ENCODE measurements around the gene FKRP.
"Not testable (repeated sequence)": the region's sequence is repeated elsewhere in the genome, so short reads cannot be mapped to it uniquely, and the experiment has no call there.

Gene FKRP

GRCh38 chr19:46759206-46759605 is 13.3 kb downstream of the FKRP start:
- Histone ChIP-seq H2AFZ (no peak overlapping the region), H3K4me1 (no peaks in the 10 kb centered on the region), H3K4me2 (ENCODE audit: low read length) (no peak overlapping the region), H3K36me3 (ENCODE audit: control insufficient read depth, insufficient read depth, low read length) (no peaks in the 10 kb centered on the region), H3K79me2 (no peaks in the 10 kb centered on the region), H3K9ac (no peak overlapping the region), H3K9me3 (ENCODE audit: control insufficient read depth, low read length) (no peaks in the 10 kb centered on the region), H3K4me3 (ENCODE audit: low read depth, low read length) (no peak overlapping the region), H3K27ac (no peak overlapping the region), H3K27me3 (ENCODE audit: control insufficient read depth, insufficient read depth, low read length) (no peaks in the 10 kb centered on the region)
- TF ChIP-seq, protein P1, sequence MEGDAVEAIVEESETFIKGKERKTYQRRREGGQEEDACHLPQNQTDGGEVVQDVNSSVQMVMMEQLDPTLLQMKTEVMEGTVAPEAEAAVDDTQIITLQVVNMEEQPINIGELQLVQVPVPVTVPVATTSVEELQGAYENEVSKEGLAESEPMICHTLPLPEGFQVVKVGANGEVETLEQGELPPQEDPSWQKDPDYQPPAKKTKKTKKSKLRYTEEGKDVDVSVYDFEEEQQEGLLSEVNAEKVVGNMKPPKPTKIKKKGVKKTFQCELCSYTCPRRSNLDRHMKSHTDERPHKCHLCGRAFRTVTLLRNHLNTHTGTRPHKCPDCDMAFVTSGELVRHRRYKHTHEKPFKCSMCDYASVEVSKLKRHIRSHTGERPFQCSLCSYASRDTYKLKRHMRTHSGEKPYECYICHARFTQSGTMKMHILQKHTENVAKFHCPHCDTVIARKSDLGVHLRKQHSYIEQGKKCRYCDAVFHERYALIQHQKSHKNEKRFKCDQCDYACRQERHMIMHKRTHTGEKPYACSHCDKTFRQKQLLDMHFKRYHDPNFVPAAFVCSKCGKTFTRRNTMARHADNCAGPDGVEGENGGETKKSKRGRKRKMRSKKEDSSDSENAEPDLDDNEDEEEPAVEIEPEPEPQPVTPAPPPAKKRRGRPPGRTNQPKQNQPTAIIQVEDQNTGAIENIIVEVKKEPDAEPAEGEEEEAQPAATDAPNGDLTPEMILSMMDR (IDR thresholded peaks at IDR 0.05) = no peak

GRCh38 chr19:46759817-46760333 is 14.0 kb downstream of the FKRP start:
- no peaks in the 10 kb centered on the region for H3K79me2 ChIP-seq
- H2AFZ ChIP-seq = no peak overlapping the region
- no peak overlapping the region for H3K9ac ChIP-seq
- no peaks in the 10 kb centered on the region for H3K4me1 ChIP-seq
- H3K9me3 ChIP-seq (ENCODE audit: control insufficient read depth, low read length) = no peaks in the 10 kb centered on the region
- TF ChIP-seq, protein P1 (IDR thresholded peaks at IDR 0.05) = no peak
- H3K4me2 ChIP-seq (ENCODE audit: low read length) = no peak overlapping the region
- H3K27ac ChIP-seq = no peak overlapping the region
- H3K27me3 ChIP-seq (ENCODE audit: control insufficient read depth, insufficient read depth, low read length) = no peaks in the 10 kb centered on the region
- no peak overlapping the region for H3K4me3 ChIP-seq (ENCODE audit: low read depth, low read length)
- no peaks in the 10 kb centered on the region for H3K36me3 ChIP-seq (ENCODE audit: control insufficient read depth, insufficient read depth, low read length)

DNA sequence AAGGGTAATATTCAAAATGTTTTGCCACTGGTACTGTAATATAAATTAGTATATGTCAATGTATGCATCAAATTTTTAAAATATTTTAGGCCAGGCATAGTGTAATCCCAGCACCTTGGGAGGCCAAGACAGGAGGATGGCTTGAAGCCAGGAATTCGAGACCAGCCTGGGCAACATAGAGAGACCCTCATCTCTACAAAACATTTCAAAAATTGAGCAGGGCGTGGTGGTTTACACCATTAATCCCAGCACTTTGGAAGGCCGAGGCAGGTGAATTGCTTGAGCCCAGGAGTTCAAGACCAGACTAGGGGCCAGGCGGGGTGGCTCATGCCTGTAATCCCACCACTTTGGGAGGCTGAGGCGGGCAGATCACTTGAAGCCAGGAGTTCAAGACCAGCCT is 14.5 kb downstream of the FKRP start:
- TF ChIP-seq, protein P1 (IDR thresholded peaks at IDR 0.05) = no peak
- Histone ChIP-seq H3K36me3 (ENCODE audit: control insufficient read depth, insufficient read depth, low read length) (no peaks in the 10 kb centered on the region), H3K4me2 (ENCODE audit: low read length) (no peak overlapping the region), H3K4me1 (no peaks in the 10 kb centered on the region), H3K9me3 (ENCODE audit: control insufficient read depth, low read length) (no peaks in the 10 kb centered on the region), H3K27me3 (ENCODE audit: control insufficient read depth, insufficient read depth, low read length) (no peaks in the 10 kb centered on the region), H3K79me2 (no peaks in the 10 kb centered on the region), H2AFZ (no peak overlapping the region), H3K4me3 (ENCODE audit: low read depth, low read length) (no peak overlapping the region), H3K9ac (no peak overlapping the region), H3K27ac (no peak overlapping the region)

GRCh38 chr19:46760897-46761296 is 15.0 kb downstream of the FKRP start:
- H3K4me1 ChIP-seq; H3K27me3 ChIP-seq (ENCODE audit: control insufficient read depth, insufficient read depth, low read length); H3K79me2 ChIP-seq; H2AFZ ChIP-seq; H3K4me2 ChIP-seq (ENCODE audit: low read length); H3K36me3 ChIP-seq (ENCODE audit: control insufficient read depth, insufficient read depth, low read length); H3K9ac ChIP-seq; H3K4me3 ChIP-seq (ENCODE audit: low read depth, low read length); H3K27ac ChIP-seq; H3K9me3 ChIP-seq (ENCODE audit: control insufficient read depth, low read length): not testable (repeated sequence)

GRCh38 chr19:46761418-46761831 is 15.6 kb downstream of the FKRP start:
- Histone ChIP-seq H3K4me3 (ENCODE audit: low read depth, low read length) (no peak overlapping the region), H3K27me3 (ENCODE audit: control insufficient read depth, insufficient read depth, low read length) (no peaks in the 10 kb centered on the region), H3K79me2 (no peaks in the 10 kb centered on the region), H3K36me3 (ENCODE audit: control insufficient read depth, insufficient read depth, low read length) (no peaks in the 10 kb centered on the region), H3K9ac (no peak overlapping the region), H2AFZ (no peak overlapping the region), H3K27ac (no peak overlapping the region), H3K4me2 (ENCODE audit: low read length) (no peak overlapping the region), H3K9me3 (ENCODE audit: control insufficient read depth, low read length) (no peaks in the 10 kb centered on the region), H3K4me1 (no peaks in the 10 kb centered on the region)
- TF ChIP-seq, protein P1 (IDR thresholded peaks at IDR 0.05) = no peak
